Activated B cell treated with CpG ODN at 0.5 μM for 24 hours (primary cell): Measurements from ENCODE around the gene TSHZ1. TPM values are rescaled to one million over a fixed set of nuclear protein-coding genes. Genes with fewer than 3 reads are reported as not detected.

Experiments
- ATAC-seq: fragments of 200-7000 bp; cut with Tn5 transposase; one replicate; pipeline ENCODE4 v1.10.0; 2021; ENCODE audit warnings: low read depth, mild to moderate bottlenecking, moderate library complexity
- CTCF ChIA-PET: fragments of 350-600 bp; sonication (Branson Sonifier 250); formaldehyde crosslinking; loops from one replicate; lab custom pipeline; 2021; ENCODE audit warnings: antibody characterized with exemption; lab: Charles Lee
- POLR2A ChIA-PET: fragments of 350-600 bp; sonication (Branson Sonifier 250); formaldehyde crosslinking; loops from one replicate; lab custom pipeline; 2021; ENCODE audit warnings: antibody characterized with exemption; lab: Charles Lee
- DNase-seq: peaks from one replicate; pipeline ENCODE4 v3.0.0; 2022
- H3K27ac Mint-ChIP-seq: one replicate; pipeline ENCODE4 v1.8.0; 2020; ENCODE audit warnings: mixed read lengths
- H3K27me3 Mint-ChIP-seq: one replicate; pipeline ENCODE4 v1.8.0; 2021; ENCODE audit warnings: mixed read lengths
- H3K36me3 Mint-ChIP-seq: one replicate; pipeline ENCODE4 v1.8.0; 2021; ENCODE audit warnings: low read depth, mixed read lengths
- H3K4me1 Mint-ChIP-seq: one replicate; pipeline ENCODE4 v1.8.0; 2021; ENCODE audit warnings: mixed read lengths
- H3K4me3 Mint-ChIP-seq: one replicate; pipeline ENCODE4 v1.8.0; 2020; ENCODE audit warnings: mild to moderate bottlenecking, mixed read lengths
- H3K9me3 Mint-ChIP-seq: one replicate; pipeline ENCODE4 v1.8.0; 2020; ENCODE audit warnings: mixed read lengths
- CTCF ChIP-seq: fragments of 200-600 bp; IDR thresholded peaks from one replicate; pipeline ENCODE4 v1.8.0; 2022; ENCODE audit warnings: antibody characterized with exemption, mild to moderate bottlenecking
- intact Hi-C: fragments of 100-400 bp; cut with micrococcal nuclease; formaldehyde crosslinking; loops from one replicate; pipeline ENCODE4 v1.15.1; 2024
- total RNA-seq: library from RNA; stranded (reverse); gene quantifications from 2 replicates; pipeline ENCODE4 v1.2.3, GENCODE V29; 2022

The TSHZ1 gene
- total RNA-seq, 1 donor from 2014 or later: 8.6 TPM

- no peak for DNase-seq
- no peaks in the 10 kb centered on the region for H3K36me3 Mint-ChIP-seq
- no peak for TF ChIP-seq CTCF
- peaks cover 4% of the 10 kb centered on the region for H3K4me1 Mint-ChIP-seq
- H3K4me3 Mint-ChIP-seq: no peak overlapping the region
- ChIA-PET POLR2A (no interaction called here), CTCF (no interaction called here)
- ATAC-seq: no peak
- H3K9me3 Mint-ChIP-seq: no peaks in the 10 kb centered on the region
- no peak overlapping the region for H3K27ac Mint-ChIP-seq
- intact Hi-C loops: no loop called here
- H3K27me3 Mint-ChIP-seq: peaks cover 2% of the 10 kb centered on the region
Measured at GRCh38 chr18:75316826-75317225, 106.2 kb downstream of the TSHZ1 start.

GRCh38 chr18:75317300-75317699 is 106.7 kb downstream of the TSHZ1 start:
- ATAC-seq: peak; percentile 18
- no peaks in the 10 kb centered on the region for H3K36me3 Mint-ChIP-seq
- DNase-seq: no peak
- peaks cover 4% of the 10 kb centered on the region for H3K4me1 Mint-ChIP-seq
- H3K27me3 Mint-ChIP-seq: peaks cover 2% of the 10 kb centered on the region
- H3K27ac Mint-ChIP-seq: peak overlapping the region; percentile 59
- ChIA-PET CTCF (no interaction called here), POLR2A (interaction anchor here (0.6 kb wide), 1 partner anchor 18 kb away, joined by 5 read pairs; no protein-coding TSS in a partner anchor)
- no peak for TF ChIP-seq CTCF
- intact Hi-C loops: no loop called here
- no peak overlapping the region for H3K4me3 Mint-ChIP-seq
- H3K9me3 Mint-ChIP-seq: no peaks in the 10 kb centered on the region

- peak overlapping the region; percentile 59 for H3K27ac Mint-ChIP-seq
- intact Hi-C loops: no loop called here
- CTCF ChIA-PET: no interaction called here
- no peaks in the 10 kb centered on the region for H3K36me3 Mint-ChIP-seq
- peaks cover 4% of the 10 kb centered on the region for H3K4me1 Mint-ChIP-seq
- DNase-seq (no peak), ATAC-seq (peak; percentile 78)
- H3K27me3 Mint-ChIP-seq: peaks cover 2% of the 10 kb centered on the region
- H3K4me3 Mint-ChIP-seq: no peak overlapping the region
- H3K9me3 Mint-ChIP-seq: no peaks in the 10 kb centered on the region
- TF ChIP-seq CTCF: no peak
- POLR2A ChIA-PET: interaction anchor here (0.6 kb wide), 1 partner anchor 18 kb away, joined by 5 read pairs; no protein-coding TSS in a partner anchor
Measured at GRCh38 chr18:75317703-75318102, 107.1 kb downstream of the TSHZ1 start.

- no peak for DNase-seq
- Mint-ChIP-seq H3K27me3 (peaks cover 2% of the 10 kb centered on the region), H3K4me3 (no peak overlapping the region), H3K4me1 (peaks cover 4% of the 10 kb centered on the region), H3K27ac (no peak overlapping the region), H3K36me3 (no peaks in the 10 kb centered on the region), H3K9me3 (no peaks in the 10 kb centered on the region)
- no peak for ATAC-seq
- ChIA-PET CTCF (no interaction called here), POLR2A (no interaction called here)
- intact Hi-C loops: no loop called here
- no peak for TF ChIP-seq CTCF
Measured at GRCh38 chr18:75319905-75320304, 109.3 kb downstream of the TSHZ1 start.

GRCh38 chr18:75320506-75320905 is 109.9 kb downstream of the TSHZ1 start:
- no peaks in the 10 kb centered on the region for H3K36me3 Mint-ChIP-seq
- no peak for TF ChIP-seq CTCF
- H3K4me3 Mint-ChIP-seq: no peak overlapping the region
- ATAC-seq (no peak), DNase-seq (no peak)
- ChIA-PET CTCF (no interaction called here), POLR2A (no interaction called here)
- H3K9me3 Mint-ChIP-seq: peaks cover 4% of the 10 kb centered on the region
- intact Hi-C loops: no loop called here
- H3K27ac Mint-ChIP-seq: no peak overlapping the region
- peaks cover 4% of the 10 kb centered on the region for H3K4me1 Mint-ChIP-seq
- H3K27me3 Mint-ChIP-seq: peaks cover 2% of the 10 kb centered on the region
